HuH-7.5 (cell line): ENCODE measurements around the gene PHLDB3.

Experiments
- DNase-seq: peaks from one replicate; pipeline ENCODE4 v3.0.0; 2011; ENCODE audit warnings: low spot score

The PHLDB3 gene

DNA sequence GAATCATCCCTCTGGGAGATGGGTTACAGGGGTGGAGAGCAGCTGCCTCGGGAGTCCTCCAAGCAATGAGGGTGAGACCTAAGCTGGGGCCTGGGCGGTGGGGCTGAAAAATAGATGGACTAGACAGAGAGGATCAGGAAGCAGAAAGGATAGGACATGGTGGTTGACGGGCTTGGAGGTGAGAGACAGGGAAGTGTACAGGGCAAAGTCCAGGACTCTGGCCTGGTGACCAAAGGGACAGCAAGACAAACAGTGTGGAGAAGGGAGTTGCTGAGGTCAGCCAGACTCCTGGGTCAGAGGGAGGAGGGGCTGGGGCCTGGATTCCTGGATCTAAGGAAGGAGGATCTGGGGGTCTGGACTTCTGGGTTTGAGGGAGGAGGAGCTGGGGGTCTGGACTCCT, 5.5 kb downstream of the PHLDB3 start:
- peak; percentile 98 for DNase-seq

DNA sequence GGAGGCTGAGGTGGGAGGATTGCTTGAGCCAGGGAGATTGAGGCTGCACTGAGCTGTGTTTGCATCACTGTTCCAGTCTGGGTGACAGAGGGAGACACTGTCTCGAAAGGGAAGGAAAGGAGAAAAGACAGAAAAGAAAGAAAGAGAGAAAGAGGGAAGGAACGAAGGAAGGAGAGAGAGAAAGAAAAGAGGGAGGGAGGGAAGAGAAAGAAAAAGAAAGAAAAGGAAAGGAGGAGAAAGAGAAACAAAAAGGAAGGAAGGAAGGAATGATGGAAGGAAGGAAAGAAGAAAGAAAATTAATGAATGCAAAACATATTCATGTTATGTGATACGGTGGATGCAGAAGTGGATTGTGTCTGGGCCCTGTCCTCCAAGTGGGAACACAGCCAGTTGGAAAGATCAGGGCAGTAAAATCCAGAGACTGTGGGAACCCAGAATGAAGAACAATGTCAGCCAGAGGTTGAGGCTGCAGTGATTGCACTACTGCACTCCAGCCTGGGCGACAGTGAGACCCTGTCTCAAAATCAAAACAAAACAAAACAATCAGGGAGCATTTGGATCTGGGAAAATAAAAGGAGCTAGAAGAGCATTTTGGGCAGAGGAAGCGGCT, 6.2 kb downstream of the PHLDB3 start:
- no peak for DNase-seq

DNA sequence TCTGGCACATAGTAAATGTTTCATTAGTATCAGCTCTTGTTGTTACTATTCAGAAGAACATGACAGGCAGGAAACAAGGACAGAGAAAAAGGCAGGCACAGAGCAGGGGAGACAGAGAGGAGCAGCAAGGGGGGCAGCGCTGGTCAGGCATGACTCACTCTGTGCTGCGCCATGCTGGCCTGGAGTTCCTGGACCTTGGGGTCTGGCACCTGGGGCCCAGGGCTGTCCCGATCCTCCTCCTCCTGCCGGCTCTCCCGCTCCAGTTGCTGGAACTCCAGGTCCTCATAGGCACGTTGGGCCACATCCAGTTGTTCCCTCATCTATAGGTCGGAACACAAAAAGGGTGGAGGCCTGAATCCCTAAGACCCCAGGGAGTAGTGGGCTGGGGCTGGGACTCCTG, 7.6 kb downstream of the PHLDB3 start:
- no peak for DNase-seq

DNA sequence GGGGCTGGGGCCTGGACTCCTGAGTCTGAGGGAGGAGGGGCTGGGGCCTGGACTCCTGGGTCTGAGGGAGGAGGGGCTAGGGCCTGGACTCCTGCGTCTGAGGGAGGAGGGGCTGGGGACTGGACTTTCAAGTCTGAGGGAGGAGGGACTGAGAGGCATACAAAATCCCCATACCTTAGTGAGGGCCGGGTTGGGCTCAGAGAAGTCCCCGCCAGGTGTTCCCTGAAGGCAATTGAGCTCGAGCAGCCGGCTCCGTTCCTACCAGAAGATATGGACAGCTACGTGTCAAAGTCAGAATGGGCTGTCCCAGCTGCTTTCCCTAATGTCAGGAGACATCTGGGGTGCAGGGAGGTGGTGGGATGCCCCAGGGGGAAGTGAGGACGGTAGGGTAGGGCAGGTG, 9.5 kb downstream of the PHLDB3 start:
- DNase-seq: no peak

DNA sequence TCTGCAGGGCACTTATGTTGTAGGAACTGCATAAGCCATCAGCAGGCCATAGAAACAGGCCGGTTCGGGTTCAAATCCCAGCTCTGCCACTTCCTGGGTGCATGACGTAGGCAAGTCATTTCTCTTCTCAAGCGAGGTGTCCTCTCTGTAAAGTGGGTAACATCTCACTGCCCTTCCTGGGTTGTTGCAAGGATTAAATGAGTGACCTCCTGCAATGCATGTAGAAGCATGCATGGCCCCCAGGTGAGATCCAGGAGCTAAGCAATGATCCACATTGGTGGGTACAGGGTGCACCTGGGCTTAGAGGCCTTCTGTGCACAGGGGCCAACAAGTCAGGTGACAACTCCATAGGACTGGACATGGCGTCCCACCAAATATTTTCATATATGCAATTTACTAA, 13.8 kb downstream of the PHLDB3 start:
- DNase-seq: no peak

DNA sequence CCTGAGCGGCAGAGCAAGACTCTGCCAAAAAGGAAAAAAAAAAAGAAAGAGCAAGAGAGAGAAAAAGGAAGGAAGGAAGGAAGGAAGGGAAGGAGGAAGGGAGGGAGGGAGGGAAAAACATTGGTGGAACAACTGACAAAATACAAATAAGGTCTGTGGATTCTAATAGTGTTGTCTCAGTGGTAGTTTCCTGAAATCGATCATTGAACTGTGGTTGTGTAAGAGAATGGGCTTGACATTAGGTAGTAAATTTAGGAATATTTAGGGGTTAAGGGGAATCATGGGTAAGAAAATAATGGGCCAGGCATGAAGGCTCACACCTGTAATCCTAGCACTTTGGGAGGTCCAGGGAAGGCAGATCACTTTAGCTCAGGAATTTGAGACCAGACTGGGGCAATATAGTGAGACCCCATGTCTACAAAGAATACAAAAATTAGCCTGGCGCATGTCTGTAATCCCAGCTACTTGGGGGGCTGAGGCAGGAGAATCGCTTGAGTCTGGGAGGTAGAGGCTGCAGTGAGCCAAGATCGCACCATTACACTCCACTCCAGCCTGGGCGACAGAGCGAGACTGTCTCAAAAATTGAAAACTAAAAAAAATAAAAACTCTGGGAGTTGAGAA, 14.5 kb downstream of the PHLDB3 start:
- DNase-seq: no peak

DNA sequence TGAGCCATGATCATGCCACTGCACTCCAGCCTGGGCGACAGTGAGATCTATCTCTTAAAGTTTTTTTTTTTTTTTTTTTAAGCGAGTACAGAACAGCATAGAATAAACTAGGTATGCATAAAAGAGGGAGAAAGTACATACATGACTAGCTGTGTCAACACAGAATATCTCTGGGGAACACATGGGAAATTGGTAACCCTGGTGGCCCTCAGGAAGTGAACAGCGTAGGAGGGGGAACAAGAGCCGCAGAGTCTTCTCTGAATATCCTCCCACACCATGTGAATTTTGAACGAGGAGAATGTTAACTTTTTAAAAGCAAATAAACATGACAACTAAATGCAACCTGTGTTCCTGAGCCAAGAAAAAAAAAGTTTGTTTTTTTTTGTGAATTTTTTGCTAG, 15.2 kb downstream of the PHLDB3 start:
- no peak for DNase-seq

DNA sequence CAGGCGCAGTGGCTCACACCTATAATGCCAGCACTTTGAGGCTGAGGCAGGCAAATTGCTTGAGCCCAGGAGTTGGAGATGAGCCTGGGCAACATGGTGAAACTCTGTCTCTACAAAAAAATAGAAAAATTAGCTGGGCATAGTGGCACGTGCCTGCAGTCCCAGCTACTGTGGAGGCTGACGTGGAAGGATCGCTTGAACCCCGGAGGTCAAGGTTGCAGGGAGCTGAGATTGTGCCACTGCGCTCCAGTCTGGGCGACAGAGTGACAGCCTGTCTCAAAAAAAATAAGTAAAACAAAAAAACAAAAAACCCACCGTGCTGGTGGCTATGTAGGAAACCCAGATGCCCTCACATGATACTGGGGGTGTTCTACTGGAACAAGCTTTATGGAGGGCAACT, 16.4 kb downstream of the PHLDB3 start:
- DNase-seq: no peak

DNA sequence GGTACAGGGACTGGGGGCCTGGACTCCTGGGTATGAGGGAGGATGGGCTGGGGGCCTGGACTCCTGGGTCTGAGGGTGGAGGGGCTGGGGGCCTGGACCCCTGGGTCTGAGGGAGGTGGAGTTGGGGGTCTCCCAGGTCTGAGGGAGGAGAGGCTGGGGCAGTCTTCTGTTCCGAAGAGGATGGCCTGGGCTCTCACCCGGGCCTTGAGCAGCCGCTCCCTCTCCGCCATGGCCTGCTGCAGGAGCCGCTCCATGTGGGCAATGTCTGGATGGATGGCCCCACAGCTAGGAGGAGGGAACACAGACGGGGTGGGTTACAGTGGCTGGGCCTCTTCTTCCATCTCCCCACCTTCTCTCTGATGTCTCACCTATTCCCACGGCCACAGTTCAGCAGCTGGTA, 18.1 kb downstream of the PHLDB3 start:
- DNase-seq: no peak

DNA sequence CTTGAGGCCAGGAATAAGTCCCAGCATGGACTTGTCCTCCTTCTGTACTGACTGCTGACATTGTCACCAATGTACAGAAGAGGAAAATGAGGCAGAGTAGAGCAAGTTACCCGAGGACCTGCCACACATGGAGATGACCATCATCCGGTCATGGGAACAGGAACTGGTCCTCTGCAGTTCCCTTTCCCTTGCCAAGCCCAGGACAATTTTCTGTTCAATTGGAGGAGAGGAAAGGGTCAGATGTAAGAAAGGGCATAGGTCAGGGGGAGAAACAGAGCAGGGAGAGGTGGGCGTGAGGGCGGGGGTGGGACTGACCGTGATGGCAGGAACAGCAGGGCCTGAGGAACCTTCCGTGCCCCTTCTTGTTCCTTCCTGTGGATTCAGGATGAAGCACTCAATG, 18.6 kb downstream of the PHLDB3 start:
- no peak for DNase-seq

DNA sequence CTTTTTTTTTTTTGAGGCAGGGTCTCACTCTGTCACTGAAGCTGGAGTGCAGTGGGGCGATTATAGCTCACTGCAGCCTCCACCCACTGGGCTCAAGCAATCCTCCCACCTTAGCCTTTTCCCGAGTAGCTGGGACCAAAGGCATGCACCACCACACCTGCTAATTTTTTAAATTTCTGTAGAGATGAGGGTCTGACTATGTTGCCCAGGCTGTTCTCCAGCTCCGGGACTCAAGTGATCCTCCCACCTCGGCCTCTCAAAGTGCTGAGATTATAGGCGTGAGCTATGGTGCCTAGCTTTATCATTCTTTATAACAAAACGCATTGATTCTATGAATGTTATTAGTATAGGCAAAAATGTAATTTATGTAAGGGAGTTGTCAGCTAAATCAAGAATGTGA, 21.3 kb downstream of the PHLDB3 start:
- no peak for DNase-seq

DNA sequence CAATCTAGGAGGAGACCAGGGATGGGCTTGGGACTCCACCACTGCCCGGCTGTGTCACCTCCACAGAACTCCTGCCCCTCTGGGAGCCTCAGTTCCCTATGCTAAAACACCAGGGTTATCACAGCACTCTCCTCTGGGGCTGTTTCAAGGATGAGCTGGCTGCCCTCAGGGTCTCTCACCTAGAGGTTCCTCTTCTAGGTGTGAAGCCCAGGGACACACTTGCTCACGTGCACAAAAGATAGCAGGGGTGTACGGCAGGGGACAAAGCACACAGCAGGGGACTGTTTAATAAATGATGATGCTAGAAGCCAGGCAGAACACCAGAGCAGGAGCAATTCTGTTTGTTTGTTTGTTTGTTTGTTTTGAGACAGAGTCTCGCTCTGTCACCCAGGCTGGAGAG, 22.4 kb downstream of the PHLDB3 start:
- no peak for DNase-seq

DNA sequence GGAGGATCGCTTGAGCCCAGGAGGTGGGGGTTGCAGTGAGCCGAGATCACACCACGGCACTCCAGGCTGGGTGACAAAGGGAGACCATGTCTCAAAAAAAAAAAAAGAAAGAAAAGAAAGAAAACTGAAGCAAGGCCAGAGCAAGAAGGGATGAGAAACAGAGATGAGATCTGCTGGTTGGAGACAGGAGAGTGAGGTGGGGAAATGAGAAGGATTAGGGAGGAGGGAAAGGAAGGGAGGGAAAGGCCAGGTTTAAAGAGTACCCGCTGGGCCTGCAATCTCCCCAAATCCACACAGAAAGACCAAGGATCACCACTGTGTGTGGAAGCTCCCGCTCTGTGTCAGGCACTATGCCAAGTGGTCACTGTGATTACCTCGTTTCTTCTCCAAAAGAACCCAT, 22.8 kb downstream of the PHLDB3 start:
- no peak for DNase-seq

DNA sequence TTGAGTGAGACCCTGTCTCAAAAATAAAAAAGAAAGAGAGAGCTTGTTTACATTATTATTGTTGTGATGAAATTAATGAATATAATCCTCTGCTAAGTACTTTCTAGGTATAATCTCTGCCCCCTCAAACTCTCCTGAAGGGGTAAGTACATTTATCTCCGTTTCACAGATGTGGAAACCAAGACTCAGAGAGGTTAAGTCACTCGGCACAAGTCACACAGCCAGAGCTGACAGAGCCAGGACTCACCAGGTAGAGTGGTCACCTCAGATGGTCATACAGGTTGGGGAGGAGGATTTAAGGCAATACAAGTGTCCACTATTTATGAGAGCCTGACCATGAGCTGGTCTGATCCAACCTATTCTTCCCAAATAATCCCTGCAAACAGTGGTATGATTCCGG, 24.0 kb downstream of the PHLDB3 start:
- no peak for DNase-seq

DNA sequence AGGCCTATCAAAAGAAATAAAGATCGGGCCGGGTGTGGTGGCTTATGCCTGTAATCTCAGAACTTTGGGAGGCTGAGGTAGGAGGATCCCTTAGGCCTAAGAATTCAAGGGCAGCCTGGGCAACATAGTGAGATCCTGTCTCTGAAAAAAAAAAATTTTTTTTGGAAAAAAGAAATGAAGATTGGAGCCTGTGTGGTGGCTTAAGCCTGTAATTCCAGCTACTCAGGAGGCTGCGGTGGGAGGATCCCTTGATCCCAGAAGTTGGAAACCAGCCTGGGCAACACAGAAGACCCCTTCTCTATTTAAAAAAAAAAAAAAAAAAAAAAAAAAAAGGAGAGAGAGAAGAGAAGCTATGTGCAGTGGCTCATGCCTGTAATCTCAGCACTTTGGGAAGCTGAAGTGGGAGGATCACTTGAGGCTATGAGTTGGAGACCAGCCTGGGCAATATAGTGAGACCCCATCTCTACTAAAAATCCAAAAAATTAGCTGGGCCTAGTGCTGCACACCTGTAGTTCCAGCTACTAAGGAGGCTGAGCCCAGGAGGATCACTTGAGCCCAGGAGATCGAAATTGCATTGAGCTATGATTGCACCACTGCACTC, 24.5 kb downstream of the PHLDB3 start:
- DNase-seq: no peak

DNA sequence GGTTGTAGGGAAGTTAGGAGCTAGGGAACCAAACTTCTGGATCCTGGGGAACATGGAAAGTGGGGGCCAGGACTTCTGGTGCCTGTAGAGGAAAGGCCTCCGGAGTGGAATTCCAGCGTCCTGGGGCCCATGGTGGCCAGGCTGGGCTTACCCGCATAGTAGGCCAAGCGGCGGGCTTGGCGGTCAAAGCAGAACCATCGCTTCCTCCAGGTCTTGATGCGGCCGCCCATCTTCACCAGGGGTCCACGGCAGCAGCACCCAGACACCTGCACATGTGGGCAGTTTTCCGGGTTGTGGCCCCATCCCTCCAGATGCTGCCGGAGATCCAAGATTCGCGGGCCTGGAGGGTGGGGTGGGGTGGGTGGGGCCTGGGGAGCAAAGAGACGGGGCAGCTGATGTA, 25.3 kb downstream of the PHLDB3 start:
- DNase-seq: no peak

DNA sequence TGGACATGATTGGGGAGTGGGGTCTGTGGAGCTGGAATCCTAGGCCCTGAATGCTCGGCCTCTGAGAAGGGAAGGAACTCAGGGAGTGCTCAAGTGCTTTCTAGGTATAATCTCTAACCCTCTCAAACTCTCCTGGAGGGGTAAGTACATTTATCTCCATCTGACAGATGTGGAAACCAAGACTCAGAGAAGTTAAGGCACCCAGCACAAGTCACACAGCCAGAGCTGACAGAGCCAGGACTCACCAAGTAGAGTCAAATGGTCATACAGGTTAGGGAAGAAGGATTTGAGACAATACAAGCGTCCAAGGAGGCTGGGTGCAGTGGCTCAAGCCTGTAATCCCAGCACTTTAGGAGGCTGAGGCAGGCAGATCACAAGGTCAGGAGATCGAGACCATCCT, 26.2 kb downstream of the PHLDB3 start:
- no peak for DNase-seq

DNA sequence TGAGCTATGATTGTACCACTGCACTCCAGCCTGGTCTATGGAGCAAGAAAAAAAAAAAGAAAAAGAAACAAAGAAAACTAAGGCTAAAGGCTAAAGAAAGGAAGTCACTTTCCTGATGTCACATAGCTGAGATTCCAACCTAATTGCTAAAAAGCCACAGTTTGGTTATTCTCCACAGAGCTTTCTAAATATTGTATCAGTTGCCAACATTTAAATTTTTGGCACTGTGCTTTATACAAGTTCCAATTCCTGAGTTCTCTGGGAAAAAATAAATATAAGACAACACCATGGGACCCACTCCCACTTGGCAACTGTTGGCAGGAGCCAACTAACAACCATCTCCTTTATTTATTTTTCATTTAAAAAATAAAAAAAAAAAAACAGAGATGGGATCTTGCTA, 27.9 kb downstream of the PHLDB3 start:
- DNase-seq: no peak

DNA sequence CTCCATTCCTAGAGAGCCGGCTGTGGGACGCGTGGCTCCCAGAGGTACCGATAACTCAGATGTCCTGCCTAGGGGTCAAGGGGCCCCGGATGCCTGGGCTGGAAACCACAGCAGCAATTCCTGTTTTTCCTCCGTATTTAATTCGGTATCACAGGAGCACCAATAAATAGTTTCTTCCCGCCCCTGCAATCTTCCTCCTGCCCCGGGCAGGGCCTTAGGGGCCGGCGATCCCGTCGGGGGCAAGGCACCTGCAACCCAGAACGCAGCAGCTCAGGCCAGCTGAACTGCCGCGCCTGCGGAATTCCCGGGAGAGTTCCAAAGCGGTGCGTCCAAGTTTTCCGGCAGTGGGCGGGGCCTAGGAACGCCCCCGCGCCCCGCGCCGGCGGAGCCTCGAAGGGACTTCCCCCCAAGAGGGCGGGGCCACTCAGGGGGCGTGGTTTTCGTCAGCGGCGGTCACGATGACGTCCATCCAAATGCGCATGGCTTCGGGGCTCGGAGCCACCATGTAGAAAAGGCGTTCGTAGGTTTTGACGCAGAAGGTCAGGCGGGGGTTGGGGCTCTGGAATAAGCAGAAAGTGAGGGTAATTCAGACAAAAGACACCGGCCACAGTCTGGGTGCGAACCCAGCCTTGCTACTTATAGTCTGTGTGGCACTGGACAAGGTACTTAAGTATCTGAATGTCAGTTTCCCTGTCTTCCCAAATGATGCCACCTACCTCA, 29.4 kb downstream of the PHLDB3 start:
- DNase-seq: no peak

DNA sequence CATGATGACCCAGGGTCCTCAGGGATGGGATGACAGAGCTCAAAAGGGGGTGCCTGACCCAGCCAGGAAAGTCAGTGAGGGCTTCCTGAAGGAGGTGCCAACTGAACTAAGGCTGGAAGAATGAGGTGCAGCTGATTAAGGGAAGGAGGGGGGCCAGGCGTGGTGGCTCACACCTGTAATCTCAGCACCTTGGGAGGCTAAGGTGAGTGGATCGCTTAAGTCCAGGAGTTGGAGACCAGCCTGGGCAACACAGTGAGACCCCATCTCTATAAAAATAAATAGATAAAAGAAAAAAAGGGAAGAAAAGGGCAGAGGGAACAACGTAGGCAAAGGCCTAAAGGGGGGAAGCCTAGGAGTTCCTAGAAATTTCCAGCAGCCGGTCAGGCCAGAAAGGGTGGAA, 30.1 kb downstream of the PHLDB3 start:
- no peak for DNase-seq

DNA sequence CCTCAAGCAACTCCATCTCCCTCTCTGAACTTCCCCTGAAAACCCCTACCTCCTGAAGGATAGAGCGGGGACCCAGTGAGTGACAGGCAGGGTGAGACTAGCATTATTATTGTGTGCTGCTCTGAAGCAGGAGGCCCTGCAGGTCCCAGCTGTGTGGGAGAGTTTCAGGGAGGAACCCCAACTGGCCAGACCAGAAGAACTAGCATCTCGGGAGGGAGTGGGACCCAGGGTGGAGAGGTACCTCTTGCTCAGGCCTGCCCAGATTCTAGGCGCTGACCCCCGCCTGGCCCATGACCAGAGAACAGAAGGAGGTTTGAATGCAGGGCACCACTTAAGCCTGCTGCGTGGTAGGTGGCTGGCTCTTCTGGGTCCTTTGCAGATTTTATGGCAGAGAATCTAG, 33.5 kb downstream of the PHLDB3 start:
- no peak for DNase-seq

DNA sequence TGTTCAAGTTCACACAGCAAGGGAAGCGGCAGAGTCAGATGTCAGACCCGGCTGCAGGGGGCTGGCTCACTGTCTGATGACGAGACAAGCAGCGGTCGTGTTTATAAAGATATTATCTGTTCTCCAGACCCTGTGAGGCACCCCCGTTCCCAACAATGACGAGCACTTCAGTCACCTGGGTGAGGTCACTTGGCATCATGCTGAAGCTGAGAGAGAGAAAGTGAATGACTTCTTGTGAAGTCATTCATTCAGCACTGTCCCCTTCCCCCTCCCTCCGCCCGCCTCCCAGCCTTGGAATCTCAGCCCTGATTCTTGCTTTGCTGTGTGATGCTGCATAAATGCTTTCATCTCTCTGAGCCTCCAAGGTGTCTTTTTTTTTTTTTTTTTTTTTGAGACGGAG, 34.3 kb downstream of the PHLDB3 start:
- no peak for DNase-seq

DNA sequence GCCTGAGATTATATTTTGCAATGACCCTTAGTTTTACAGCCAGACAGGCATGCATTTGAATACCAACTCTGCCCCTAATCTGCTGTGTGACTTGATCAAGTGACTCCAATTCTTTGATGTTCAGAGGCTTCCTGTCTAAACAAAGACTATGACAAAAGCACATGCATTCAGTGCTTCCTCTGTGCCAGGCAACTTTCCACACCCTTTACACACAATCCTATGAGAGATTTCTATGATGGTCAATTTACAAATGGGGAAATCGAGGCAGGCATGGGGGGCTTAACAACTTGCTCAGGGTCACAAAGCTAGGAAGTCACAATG, 35.4 kb downstream of the PHLDB3 start:
- DNase-seq: no peak
